Skeletal muscle tissue (tissue), 4 donors: ENCODE results near the gene KRT40. TPM values are rescaled to one million over a fixed set of nuclear protein-coding genes. Genes with fewer than 3 reads are reported as not detected.

Experiments
- H3K27ac ChIP-seq: one replicate; pipeline ENCODE4 v1.7.0; 2013; ENCODE audit warnings: mild to moderate bottlenecking, low read depth, low read length, inconsistent platforms
- H3K27me3 ChIP-seq, 3 donors: one replicate each; pipeline ENCODE4 v1.7.0; 2013; ENCODE audit warnings: low read length in 3 of 3; ENCODE audit not compliant: control insufficient read depth in 3 of 3, insufficient read depth in 3 of 3
- H3K36me3 ChIP-seq, 3 donors: one replicate each; pipeline ENCODE4 v1.7.0; 2013; ENCODE audit warnings: low read length in 3 of 3; ENCODE audit not compliant: control insufficient read depth in 3 of 3, insufficient read depth in 3 of 3
- H3K4me1 ChIP-seq, 3 donors: one replicate each; pipeline ENCODE4 v1.7.0; 2013; ENCODE audit warnings: low read length in 3 of 3, mild to moderate bottlenecking in 3 of 3; ENCODE audit not compliant: control insufficient read depth in 3 of 3, insufficient read depth in 3 of 3
- H3K4me3 ChIP-seq, 3 donors: one replicate each; pipeline ENCODE4 v1.7.0; 2013; ENCODE audit warnings: low read length in 3 of 3
- H3K9ac ChIP-seq, 3 donors: one replicate each; pipeline ENCODE4 v1.7.0; 2013; ENCODE audit warnings: low read length in 3 of 3, mild to moderate bottlenecking in 3 of 3, moderate library complexity in 2 of 3, low read depth in 1 of 3
- H3K9me3 ChIP-seq, 3 donors: one replicate each; pipeline ENCODE4 v1.7.0; 2013; ENCODE audit warnings: low read length in 3 of 3; ENCODE audit not compliant: control insufficient read depth in 3 of 3
- total RNA-seq: library from RNA; depleted of rRNA; stranded (reverse); fragments of >200 nt; gene quantifications from one replicate; pipeline ENCODE4 v1.2.3, GENCODE V29; 2014
- donor health status: Osteomylitis.

The KRT40 gene
- total RNA-seq, 1 donor from 2014 or later: 6.3 TPM

- Histone ChIP-seq H3K4me1 (peaks cover 0 to 21% (median 7%) of the 10 kb centered on the region in 3 donors), H3K27me3 (peaks cover 0 to 10% (median 8%) of the 10 kb centered on the region in 3 donors)
Measured at GRCh38 chr17:40947929-40948328, 36.2 kb downstream of the KRT40 start.

GRCh38 chr17:40945414-40945813, 38.7 kb downstream of the KRT40 start:
- no peak overlapping the region for H3K9ac ChIP-seq
- H3K27me3 ChIP-seq: peaks cover 0 to 10% (median 8%) of the 10 kb centered on the region in 3 donors
- H3K27ac ChIP-seq: no peak overlapping the region
- H3K4me1 ChIP-seq: peaks cover 0 to 9% (median 6%) of the 10 kb centered on the region in 3 donors
- H3K4me3 ChIP-seq: no peak overlapping the region
- H3K9me3 ChIP-seq: no peaks in the 10 kb centered on the region
- H3K36me3 ChIP-seq: no peaks in the 10 kb centered on the region

More at GRCh38 chr17:40947929-40948328, 36.2 kb downstream of the KRT40 start:
- Histone ChIP-seq H3K4me3 (no peak overlapping the region), H3K9me3 (no peaks in the 10 kb centered on the region), H3K27ac (no peak overlapping the region), H3K36me3 (no peaks in the 10 kb centered on the region), H3K9ac (no peak overlapping the region)

GRCh38 chr17:40944531-40944930, 39.6 kb downstream of the KRT40 start:
- no peak overlapping the region for H3K27ac ChIP-seq
- H3K4me3 ChIP-seq: no peak overlapping the region
- H3K4me1 ChIP-seq: peaks cover 0 to 4% (median 2%) of the 10 kb centered on the region in 3 donors
- H3K27me3 ChIP-seq: peaks cover 0 to 8% (median 8%) of the 10 kb centered on the region in 3 donors
- H3K9ac ChIP-seq: no peak overlapping the region
- no peaks in the 10 kb centered on the region for H3K36me3 ChIP-seq
- H3K9me3 ChIP-seq: no peaks in the 10 kb centered on the region

GRCh38 chr17:40942553-40942952, 41.6 kb downstream of the KRT40 start:
- no peaks in the 10 kb centered on the region for H3K36me3 ChIP-seq
- H3K9me3 ChIP-seq: no peaks in the 10 kb centered on the region
- peaks cover 0 to 7% (median 4%) of the 10 kb centered on the region in 3 donors for H3K4me1 ChIP-seq
- H3K27ac ChIP-seq: no peak overlapping the region
- peaks cover 0 to 4% (median 0%) of the 10 kb centered on the region in 3 donors for H3K27me3 ChIP-seq
- H3K9ac ChIP-seq: no peak overlapping the region
- no peak overlapping the region for H3K4me3 ChIP-seq

- Histone ChIP-seq H3K9me3 (no peaks in the 10 kb centered on the region), H3K9ac (no peak overlapping the region), H3K27me3 (no peaks in the 10 kb centered on the region), H3K4me3 (no peak overlapping the region), H3K27ac (no peak overlapping the region), H3K36me3 (no peaks in the 10 kb centered on the region), H3K4me1 (peaks cover 4 to 9% (median 7%) of the 10 kb centered on the region in 3 donors)
Measured at GRCh38 chr17:40940266-40940665, 43.9 kb downstream of the KRT40 start.

- Histone ChIP-seq H3K36me3 (no peaks in the 10 kb centered on the region), H3K9me3 (no peaks in the 10 kb centered on the region), H3K4me1 (peaks cover 4 to 9% (median 7%) of the 10 kb centered on the region in 3 donors), H3K27me3 (no peaks in the 10 kb centered on the region), H3K27ac (no peak overlapping the region), H3K4me3 (no peak overlapping the region), H3K9ac (no peak overlapping the region)
Measured at GRCh38 chr17:40938981-40939380, 45.1 kb downstream of the KRT40 start.

GRCh38 chr17:40937384-40937819, 46.7 kb downstream of the KRT40 start, which contains the start of gene KRT23:
Gene KRT23, minus strand, starts transcription at chr17:40937646. Its CDS starts 1,043 bp downstream, at chr17:40936603.
- Histone ChIP-seq H3K4me1 (peaks cover 4 to 9% (median 7%) of the 10 kb centered on the region in 3 donors), H3K36me3 (no peaks in the 10 kb centered on the region), H3K27ac (peak within 1 kb of the TSS; percentile 46), H3K9me3 (no peaks in the 10 kb centered on the region), H3K9ac (peak within 1 kb of the TSS in 2 of 3 donors; percentile 28 to 41), H3K4me3 (peak within 1 kb of the TSS in 2 of 3 donors; percentile 15 to 57), H3K27me3 (no peaks in the 10 kb centered on the region)

GRCh38 chr17:40936976-40937375, 47.1 kb downstream of the KRT40 start:
- H3K27me3 ChIP-seq: no peaks in the 10 kb centered on the region

GRCh38 chr17:40936437-40936971, 47.6 kb downstream of the KRT40 start:
- Histone ChIP-seq H3K4me3 (no peak overlapping the region), H3K36me3 (no peaks in the 10 kb centered on the region), H3K4me1 (peaks cover 4 to 9% (median 7%) of the 10 kb centered on the region in 3 donors), H3K9me3 (no peaks in the 10 kb centered on the region), H3K27me3 (no peaks in the 10 kb centered on the region), H3K9ac (no peak overlapping the region), H3K27ac (no peak overlapping the region)

More at GRCh38 chr17:40936976-40937375, 47.1 kb downstream of the KRT40 start:
- H3K4me3 ChIP-seq: peak overlapping the region in 2 of 3 donors; percentile 15 to 57
- H3K36me3 ChIP-seq: no peaks in the 10 kb centered on the region
- peak overlapping the region; percentile 46 for H3K27ac ChIP-seq
- peaks cover 4 to 9% (median 7%) of the 10 kb centered on the region in 3 donors for H3K4me1 ChIP-seq
- no peaks in the 10 kb centered on the region for H3K9me3 ChIP-seq
- H3K9ac ChIP-seq: peak overlapping the region in 2 of 3 donors; percentile 28 to 41

- no peak overlapping the region for H3K9ac ChIP-seq
- peaks cover 4 to 9% (median 7%) of the 10 kb centered on the region in 3 donors for H3K4me1 ChIP-seq
- no peaks in the 10 kb centered on the region for H3K9me3 ChIP-seq
- H3K36me3 ChIP-seq: no peaks in the 10 kb centered on the region
- no peak overlapping the region for H3K4me3 ChIP-seq
- H3K27ac ChIP-seq: no peak overlapping the region
- H3K27me3 ChIP-seq: no peaks in the 10 kb centered on the region
Measured at GRCh38 chr17:40935624-40936023, 48.5 kb downstream of the KRT40 start.
